HG02884 (cell line): Measurements from ENCODE around the gene UVRAG.
"Not testable (repeated sequence)": the region's sequence is repeated elsewhere in the genome, so short reads cannot be mapped to it uniquely, and the experiment has no call there.

Experiments used
- ATAC-seq: cut with Tn5 transposase; IDR thresholded peaks from one replicate; pipeline ENCODE4 v1.9.1; 2021; ENCODE audit warnings: mild to moderate bottlenecking, moderate library complexity; ENCODE audit not compliant: unreplicated experiment

UVRAG gene

DNA sequence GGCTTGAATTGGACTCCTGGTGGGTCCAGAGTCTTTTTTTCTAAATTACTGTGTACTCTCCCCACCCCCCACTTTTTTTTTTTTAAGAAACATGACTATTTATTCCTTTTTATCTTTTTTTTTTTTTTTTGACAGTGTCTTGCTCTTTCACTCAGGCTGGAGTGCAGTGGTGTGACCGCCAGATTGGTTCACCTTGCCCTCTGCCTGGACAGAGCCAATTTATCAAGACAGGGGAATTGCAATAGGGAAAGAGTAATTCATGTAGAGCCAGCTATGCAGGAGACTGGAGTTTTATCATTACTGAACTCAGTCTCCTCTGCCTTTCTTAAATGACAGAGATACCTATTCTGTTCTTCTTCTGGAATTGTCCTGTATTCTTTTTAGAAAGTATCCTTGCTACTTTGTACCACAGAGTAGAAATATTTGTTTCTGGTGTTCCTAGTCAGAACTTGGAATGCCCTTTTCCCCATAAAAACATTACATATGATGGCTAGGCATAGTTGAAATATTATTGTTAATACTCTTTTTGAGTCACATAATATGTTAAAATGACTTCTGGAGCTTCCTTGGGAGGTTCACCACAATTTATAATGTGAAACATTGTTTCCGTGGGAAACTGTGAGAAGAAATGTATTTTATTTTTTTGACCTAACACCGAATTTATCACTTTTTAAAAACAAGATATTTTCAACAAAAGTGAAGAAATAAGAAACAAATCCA, 95.6 kb downstream of the UVRAG start:
- no peak for ATAC-seq

DNA sequence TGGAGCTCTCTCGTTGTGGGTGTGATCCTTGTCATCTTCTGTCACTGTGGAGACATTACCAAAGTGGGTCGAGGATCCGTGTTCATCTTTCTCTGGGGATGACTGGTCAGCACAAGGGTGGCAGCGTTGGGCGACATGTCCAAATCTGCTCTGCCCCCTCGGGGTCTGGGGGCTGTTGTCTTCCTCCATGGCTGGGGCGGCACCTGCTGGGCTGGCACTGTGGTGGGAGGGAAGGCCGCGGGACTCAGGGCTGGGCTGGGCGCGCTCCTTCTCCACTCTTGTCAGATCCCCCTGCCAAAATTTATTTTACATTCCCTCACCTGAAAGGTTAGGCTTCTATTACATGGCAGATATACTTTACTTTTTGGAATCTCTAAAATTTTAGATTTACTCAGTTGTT, 96.4 kb downstream of the UVRAG start:
- no peak for ATAC-seq

DNA sequence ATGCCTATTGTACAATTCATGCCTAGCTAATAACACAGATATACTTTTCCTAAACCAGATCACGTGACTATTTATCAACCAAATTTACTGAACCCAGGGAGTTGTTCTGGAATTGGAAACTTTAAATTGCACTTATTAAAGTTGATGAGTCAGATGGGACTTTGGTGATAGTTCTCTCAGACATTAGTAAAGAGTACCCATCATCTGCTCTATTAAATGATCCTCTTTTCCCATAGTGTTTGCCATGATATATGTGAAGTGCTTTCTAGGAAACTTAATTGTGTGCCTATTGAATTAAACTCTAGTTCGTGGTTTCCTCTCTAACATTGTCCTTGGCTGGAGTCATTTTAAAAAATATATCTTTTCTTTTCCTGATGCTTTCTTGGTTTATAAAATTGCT, 99.0 kb downstream of the UVRAG start:
- no peak for ATAC-seq

DNA sequence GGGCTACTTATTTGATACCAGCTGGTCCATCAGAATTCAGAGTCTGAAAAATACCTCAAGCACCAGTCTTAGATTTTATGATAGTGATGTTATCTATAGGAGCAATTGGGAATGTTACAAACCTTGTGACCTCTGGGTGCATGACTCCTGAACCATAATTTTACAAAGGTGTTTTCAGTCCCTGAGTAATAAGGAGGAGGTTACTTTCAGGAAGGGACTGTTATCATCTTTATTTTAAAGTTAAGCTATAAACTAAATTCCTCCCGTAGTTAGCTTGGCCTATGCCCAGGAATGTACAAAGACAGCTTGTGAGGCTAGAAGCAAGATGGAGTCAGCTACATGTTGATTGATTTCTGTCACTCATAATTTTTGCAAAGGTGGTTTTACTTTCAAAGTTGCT, 101.9 kb downstream of the UVRAG start:
- ATAC-seq: no peak

DNA sequence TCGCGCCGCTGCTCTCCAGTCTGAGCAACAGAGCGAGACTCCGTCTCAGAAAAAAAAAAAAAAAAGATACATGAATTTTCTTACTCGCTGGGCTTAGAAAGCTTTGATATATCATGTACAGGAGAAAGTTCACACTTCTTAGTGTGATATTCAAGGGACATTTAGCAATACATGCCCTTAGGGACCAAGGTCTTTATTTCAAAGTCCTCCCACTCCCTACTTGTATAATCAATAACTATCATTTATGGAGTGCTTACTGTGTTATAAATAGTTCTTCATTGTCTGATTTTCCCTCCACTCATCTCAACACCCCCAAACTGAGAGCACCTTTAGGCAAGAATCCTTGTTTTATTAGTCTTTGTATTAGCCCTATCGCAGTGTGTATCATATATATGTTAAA, 103.3 kb downstream of the UVRAG start:
- ATAC-seq: no peak

DNA sequence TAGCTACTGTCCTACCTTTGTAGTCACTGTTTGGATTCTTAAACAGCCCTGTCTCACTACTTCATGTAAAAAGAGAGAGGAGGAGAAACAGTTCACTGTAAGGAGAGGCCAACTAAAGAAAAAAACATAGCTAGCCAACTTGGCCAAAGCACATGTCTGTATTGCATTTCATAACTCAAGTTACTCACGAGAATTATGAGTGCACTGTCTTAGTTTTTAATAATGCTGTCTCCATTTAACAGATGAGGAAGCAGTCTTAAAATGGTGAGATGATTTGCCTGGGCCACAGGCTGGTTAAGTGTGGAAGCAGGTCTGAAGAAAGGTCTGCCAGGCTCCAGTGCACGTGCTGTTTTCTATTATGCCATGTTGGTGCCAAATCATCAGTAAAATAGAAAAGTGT, 104.5 kb downstream of the UVRAG start:
- ATAC-seq: no peak

DNA sequence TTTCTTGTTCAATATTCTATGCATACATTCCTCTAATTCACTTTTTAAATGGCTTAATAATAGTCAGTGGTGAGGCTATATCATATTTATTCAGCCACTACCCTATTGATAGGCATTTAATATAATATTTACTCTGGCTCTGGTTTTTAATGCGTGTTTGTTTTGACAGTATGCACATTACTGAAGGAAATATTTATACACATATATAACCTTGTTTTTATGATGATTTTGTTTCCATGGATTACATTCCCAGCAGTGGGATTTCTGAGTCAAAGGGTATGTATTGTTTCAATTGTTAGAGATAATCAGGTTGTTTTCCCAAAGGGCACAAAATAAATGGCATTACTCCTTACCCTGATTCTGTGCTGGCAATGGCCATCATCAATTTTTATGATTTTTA, 105.8 kb downstream of the UVRAG start:
- no peak for ATAC-seq

DNA sequence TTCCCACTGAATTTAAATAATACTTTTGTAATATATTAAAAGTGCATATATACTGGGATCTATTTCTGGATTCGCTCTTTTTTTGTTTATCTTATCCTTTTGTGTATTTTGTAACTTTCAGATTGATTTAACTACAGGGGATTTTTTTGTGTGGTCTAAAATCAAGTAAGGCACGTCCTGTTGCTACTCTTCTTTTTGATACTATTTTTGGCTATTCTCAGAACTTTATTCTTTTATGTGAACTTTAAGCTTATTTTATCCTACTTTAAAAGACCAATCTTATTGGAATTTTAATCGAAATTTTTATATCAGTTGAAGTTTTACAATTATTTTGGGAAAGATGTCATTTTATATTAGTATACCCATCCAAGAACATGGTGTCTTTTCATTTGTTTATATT, 106.8 kb downstream of the UVRAG start:
- no peak for ATAC-seq

DNA sequence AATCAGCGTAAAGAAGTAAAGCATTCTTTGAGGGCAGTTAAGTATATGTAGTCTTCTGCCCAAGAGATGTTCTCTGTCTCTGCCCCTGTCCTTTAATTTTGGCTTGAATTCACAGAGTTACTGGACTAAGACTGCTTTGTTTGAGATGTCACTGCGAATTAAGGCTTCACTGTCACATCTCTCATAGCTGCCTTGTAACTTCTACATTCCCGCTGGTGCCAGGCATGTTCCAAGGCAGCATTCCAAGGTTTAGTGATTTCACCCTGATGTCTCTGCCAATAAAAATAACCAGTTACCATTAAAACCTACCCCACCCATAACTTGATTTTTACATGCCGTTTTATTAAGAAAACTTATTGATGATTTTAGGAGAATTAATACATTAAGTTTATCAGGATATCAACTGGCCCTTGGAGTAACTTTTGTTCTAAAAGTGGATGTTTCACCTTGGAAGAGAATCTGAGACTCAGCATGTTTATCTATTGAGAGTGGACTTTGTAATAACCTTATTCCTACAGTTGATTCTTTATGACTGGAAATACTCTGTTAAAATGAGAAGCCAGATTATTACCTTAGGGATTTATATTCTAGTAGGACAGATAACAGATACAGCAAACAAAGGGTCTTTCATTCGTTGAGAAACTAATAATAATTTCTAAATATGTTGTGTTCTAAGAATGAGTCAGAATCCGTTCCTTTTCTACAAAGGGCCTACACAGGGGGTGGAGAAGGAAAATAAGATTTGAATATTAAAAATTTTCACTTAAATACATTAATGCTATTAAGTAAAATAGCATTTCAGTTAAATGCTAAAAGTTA, 110.2 kb downstream of the UVRAG start:
- ATAC-seq: no peak

DNA sequence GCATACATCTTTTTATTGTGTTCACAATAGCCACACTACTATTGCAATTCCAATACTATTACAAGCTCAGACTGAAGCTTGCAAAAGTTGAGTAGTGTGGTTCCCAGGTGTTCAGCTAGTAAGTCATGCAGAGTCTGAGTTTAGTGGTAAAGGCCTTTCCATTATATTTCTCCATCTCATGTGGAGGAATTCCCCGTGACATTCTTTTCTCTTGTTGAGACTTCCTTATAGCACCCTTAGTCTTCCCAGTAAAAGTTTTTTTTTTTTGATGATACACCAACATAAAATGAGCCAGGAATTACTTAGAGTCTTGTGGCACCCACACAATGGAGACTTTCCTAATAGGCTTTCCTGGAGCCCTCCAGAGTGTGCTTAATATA, 110.8 kb downstream of the UVRAG start:
- no peak for ATAC-seq

DNA sequence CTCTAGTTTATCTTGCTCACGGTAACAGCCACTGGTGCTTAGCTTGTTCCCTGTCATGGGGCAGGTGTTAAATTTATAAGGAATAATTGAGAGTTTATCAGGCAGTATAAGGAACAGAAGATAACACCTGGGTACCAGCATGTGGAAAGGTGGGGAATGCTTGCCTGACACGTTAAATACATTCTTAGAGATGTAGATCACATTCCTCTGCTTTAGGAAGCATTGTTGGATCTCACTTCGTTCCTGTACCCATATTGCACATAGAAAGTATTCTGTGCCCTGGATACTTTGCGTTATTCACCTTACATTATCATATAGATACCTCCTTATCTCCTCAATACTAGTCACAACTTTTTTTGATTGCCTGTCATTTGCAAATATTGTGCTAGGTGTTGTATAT, 114.7 kb downstream of the UVRAG start:
- no peak for ATAC-seq

DNA sequence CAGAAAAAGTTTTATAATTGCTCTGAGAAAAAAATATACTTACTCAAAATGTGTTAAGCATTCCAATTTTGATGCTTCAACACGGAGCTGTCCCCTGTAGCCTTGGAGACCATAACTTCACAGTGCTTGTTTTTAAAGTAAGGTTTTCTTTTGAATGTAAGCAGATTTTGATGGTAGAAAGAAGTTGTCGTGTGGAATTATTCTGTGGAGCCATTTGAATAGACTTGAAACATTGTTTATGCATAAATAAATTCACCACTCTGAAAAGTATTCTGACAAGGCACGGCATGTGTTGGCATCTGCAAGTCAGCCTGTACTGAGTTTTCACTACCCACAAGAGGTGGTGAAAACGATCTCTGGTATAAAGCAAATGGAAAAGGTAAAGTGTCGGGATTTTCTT, 115.5 kb downstream of the UVRAG start:
- ATAC-seq: no peak

DNA sequence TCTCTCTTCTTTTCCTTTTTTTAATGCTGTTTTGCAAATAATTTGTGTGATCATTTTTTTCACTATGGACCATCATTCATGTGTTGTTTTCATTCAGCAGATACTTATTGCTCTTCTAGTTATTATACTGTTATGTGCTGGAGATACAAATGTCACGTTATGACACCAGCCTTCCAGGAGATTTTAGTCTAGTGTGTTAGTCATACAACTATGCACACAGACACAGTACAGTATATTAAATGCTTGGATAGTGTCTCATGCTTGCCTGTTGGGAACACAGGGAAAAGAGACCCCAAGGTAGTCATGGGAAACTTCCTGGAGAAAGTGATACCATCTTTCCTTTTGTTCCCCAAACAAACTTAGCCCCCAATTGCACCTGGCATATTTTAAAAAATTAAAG, 116.1 kb downstream of the UVRAG start:
- no peak for ATAC-seq

DNA sequence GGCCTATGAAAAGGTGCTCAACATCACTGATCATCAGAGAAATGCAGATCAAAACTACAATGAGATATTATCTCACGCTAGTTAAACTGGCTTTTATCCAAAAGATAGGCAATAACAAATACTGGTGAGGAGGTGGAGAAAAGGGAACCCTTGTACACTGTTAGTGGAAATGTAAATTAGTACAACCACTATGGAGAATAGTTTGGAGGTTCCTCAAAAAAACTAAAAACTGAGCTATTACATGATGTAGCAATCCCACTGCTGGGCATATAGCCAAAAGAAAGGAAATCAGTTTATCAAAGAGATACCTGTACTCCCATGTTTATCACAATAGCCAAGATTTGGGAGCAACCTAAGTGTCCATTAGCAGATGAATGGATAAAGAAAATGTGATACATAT, 118.7 kb downstream of the UVRAG start:
- ATAC-seq: not testable (repeated sequence)

DNA sequence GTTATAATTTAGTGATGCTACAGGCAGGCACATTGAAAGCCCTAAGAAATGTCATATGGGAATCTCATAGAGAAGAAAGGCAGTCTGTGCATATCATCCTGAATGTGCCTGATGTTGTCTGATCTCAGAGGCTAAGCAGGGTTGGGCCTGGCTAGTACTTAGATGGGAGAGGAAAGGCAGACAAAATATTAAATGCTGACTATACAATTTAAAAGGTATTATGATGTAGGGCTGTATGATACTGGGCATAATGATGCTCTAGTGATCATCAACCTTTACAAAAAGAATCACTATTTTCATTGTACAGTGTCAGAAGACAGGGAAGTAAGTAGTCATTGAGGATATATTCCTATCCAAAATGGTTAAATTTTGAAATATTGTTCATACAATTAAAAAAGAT, 119.8 kb downstream of the UVRAG start:
- no peak for ATAC-seq

DNA sequence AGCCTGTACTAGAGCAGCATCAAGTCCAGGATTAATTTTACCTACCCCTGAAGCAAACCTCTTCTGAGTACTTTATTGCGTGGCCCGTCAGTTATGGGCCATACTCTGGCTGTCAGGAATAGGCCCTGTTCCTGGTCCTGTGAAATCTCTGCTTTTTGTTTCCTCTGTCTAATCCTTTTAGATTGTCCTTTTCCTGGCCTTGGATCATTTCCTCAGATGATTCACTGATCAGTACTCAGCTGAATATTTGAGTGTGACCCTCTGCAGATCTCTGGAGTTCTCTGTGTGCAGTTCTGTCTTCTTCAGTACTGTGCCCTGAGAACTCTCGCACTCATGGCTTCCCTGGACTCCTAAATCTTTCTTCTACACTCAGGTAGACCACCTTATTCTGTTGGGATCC, 123.5 kb downstream of the UVRAG start:
- no peak for ATAC-seq

DNA sequence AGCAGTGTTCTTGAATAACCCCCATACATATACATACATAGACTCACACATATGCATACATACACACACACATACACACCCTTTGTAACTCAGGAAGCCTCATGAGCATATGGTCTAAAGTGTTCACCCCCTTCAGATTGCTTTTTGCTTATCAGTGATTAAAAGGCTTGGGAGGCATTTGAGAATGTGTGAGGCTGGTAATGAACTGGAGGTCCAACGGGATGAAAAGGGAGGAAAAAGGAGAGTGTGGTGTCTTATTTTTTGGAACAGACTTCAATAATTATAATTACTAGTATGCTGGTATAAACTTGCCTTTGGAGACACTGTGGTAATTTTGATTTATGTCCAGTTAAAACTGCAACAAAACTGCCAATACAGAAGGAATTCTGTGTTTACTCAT, 124.5 kb downstream of the UVRAG start:
- no peak for ATAC-seq

DNA sequence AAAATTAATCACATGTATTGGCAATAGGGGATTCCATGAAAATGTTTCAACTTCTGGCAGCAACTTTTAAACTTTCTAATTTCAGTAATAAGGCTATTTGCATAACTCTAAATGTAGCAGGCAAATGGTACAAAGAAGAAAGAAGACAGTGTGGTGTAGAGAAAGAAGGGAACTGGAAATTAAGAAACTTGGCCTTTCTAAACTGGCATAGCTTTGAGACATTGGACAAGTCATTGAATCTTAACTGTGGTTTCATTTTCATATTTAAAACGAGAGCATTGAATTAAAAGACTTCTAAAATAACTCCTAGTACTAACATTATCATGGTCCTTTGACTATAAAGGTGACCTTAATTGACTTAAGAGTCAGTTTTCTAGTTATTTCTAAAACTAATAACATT, 125.0 kb downstream of the UVRAG start:
- ATAC-seq: no peak

DNA sequence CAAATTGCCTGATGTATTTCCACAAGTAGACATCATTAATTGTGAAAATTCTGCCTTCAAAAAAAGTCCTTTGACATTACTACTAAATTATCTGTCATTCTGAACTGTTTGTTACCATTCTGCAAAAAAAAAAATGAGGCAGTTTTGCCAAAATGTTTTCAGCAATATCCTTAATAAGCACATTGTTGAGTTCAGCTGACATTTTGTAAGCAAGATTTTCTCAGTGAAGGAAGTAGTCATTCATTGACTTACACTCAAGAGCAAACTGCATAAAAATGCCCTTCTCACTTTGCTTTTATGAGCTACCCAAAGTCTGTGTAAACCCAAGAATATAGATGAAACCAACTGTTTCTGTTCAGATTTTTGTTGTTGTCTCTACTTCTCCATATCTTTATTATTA, 125.9 kb downstream of the UVRAG start:
- ATAC-seq: no peak

DNA sequence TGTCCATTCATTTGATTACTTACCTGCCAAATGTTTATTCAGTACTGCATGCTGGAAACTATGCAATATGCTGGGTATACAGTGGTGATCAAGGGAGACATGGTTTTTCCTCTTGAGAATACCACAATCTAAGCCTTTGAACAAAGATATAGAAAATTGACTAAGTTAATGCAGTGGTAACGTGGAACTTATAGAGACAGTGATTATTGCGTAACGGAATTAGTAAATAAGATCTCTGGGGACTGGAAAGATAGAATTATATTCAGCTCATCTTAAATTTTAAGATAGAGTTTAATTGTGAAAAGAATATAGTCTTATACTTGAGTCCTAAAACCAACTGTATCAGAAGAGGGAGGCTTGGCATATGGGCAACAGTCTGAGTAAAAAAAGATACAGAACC, 129.5 kb downstream of the UVRAG start:
- ATAC-seq: no peak

DNA sequence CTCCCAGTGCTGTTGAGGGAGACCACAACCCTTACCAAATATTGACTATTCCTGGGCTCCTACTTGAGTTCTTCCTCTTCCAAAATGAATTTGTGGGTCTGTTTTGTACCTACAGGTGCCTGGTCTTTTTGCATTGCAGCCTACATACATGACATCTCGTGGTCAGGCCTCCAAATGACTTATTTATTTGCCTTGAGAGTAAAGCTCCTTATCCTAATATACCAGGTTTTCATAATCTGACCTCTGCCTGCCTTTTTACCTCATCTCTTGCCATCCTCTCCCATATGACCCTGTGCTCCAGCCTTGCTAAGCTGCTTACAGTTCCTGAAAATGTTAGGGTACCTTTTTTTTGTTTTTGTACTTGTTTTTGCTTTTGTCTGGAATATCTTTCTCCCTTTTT, 130.4 kb downstream of the UVRAG start:
- no peak for ATAC-seq

DNA sequence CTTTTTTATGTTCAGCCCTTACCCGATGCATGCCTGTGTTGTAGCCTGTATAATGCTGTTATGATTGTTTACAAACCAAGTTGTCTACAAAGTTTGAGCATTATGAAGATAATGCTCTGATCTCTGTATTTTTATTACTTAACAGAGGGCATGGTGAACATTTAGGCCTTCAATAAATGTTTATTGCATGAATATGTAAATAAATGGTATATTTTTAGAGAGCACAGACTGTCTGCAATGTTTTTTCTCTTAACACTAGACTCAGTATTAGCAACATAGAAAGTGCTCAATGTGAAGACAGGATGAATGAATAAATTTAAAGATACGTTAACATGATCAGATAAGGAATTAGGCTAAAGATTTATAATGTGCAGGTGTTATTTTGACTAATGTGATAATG, 130.9 kb downstream of the UVRAG start:
- ATAC-seq: no peak
